WTC11 (cell line): ENCODE results near the gene OGG1. TPM values are rescaled to one million over a fixed set of nuclear protein-coding genes. Genes with fewer than 3 reads are reported as not detected.

Experiments
- ATF1 ChIP-seq: sonication (generic); formaldehyde crosslinking; IDR thresholded peaks from 2 replicates; pipeline ENCODE4 v1.8.1; 2023; ENCODE audit warnings: mild to moderate bottlenecking, moderate library complexity, missing genetic modification reagents
- E2F5 ChIP-seq: sonication (generic); formaldehyde crosslinking; IDR thresholded peaks from 2 replicates; pipeline ENCODE4 v1.8.1; 2022; ENCODE audit warnings: mild to moderate bottlenecking, moderate library complexity, missing genetic modification reagents
- ERG ChIP-seq: fragments of 250-450 bp; sonication (Bioruptor Pico); IDR thresholded peaks from 2 replicates; pipeline ENCODE4 v1.8.0; 2021; ENCODE audit warnings: mild to moderate bottlenecking
- GABPB1 ChIP-seq: sonication (generic); formaldehyde crosslinking; IDR thresholded peaks from 2 replicates; pipeline ENCODE4 v1.8.1; 2023; ENCODE audit warnings: mild to moderate bottlenecking, missing genetic modification reagents
- GRHL2 ChIP-seq: fragments of 250-450 bp; sonication (Bioruptor Pico); IDR thresholded peaks from 2 replicates; pipeline ENCODE4 v1.8.0; 2022; ENCODE audit warnings: mild to moderate bottlenecking, moderate library complexity; ENCODE audit not compliant: insufficient replicate concordance, severe bottlenecking
- GTF2I ChIP-seq: fragments of 250-450 bp; sonication (Bioruptor Pico); conservative IDR thresholded peaks from 2 replicates; pipeline ENCODE4 v1.4.0; 2021; ENCODE audit warnings: mild to moderate bottlenecking
- HMGA2 ChIP-seq: fragments of 250-450 bp; sonication (Bioruptor Pico); IDR thresholded peaks from 2 replicates; pipeline ENCODE4 v1.4.0; 2021; ENCODE audit warnings: mild to moderate bottlenecking, moderate library complexity
- IRF2 ChIP-seq: sonication (generic); formaldehyde crosslinking; IDR thresholded peaks from 2 replicates; pipeline ENCODE4 v1.8.0; 2022; ENCODE audit warnings: low read depth, missing genetic modification reagents, borderline replicate concordance
- MXD4 ChIP-seq: fragments of 250-450 bp; sonication (Bioruptor Pico); IDR thresholded peaks from 2 replicates; pipeline ENCODE4 v1.8.0; 2021; ENCODE audit warnings: mild to moderate bottlenecking, moderate library complexity, borderline replicate concordance
- MYBL2 ChIP-seq: sonication (generic); formaldehyde crosslinking; IDR thresholded peaks from 2 replicates; pipeline ENCODE4 v1.8.1; 2023; ENCODE audit warnings: mild to moderate bottlenecking, moderate library complexity, missing genetic modification reagents
- NFATC4 ChIP-seq: fragments of 250-450 bp; sonication (Bioruptor Pico); IDR thresholded peaks from 2 replicates; pipeline ENCODE4 v1.9.0; 2021; ENCODE audit warnings: mild to moderate bottlenecking
- NFE2L1 ChIP-seq: sonication (generic); formaldehyde crosslinking; IDR thresholded peaks from 2 replicates; pipeline ENCODE4 v1.8.1; 2023; ENCODE audit warnings: missing genetic modification reagents
- STAT6 ChIP-seq: sonication (generic); formaldehyde crosslinking; conservative IDR thresholded peaks from 2 replicates; pipeline ENCODE4 v1.8.1; 2023; ENCODE audit warnings: mild to moderate bottlenecking, low read depth, missing genetic modification reagents, moderate library complexity
- ZMAT4 ChIP-seq: fragments of 250-450 bp; sonication (Bioruptor Pico); IDR thresholded peaks from 2 replicates; pipeline ENCODE4 v1.9.0; 2021; ENCODE audit warnings: mild to moderate bottlenecking
- ZNF138 ChIP-seq: sonication (generic); formaldehyde crosslinking; conservative IDR thresholded peaks from 2 replicates; pipeline ENCODE4 v1.8.1; 2022; ENCODE audit warnings: mild to moderate bottlenecking, moderate library complexity, missing genetic modification reagents
- ZNF219 ChIP-seq: sonication (generic); formaldehyde crosslinking; IDR thresholded peaks from 2 replicates; pipeline ENCODE4 v1.8.0; 2023; ENCODE audit warnings: missing genetic modification reagents, mild to moderate bottlenecking, borderline replicate concordance
- ZNF317 ChIP-seq: sonication (generic); formaldehyde crosslinking; IDR thresholded peaks from 2 replicates; pipeline ENCODE4 v1.8.1; 2023; ENCODE audit warnings: low read depth, mild to moderate bottlenecking, moderate library complexity, missing genetic modification reagents, borderline replicate concordance
- ZNF512 ChIP-seq: sonication (generic); formaldehyde crosslinking; IDR thresholded peaks from 2 replicates; pipeline ENCODE4 v1.8.1; 2022; ENCODE audit warnings: missing genetic modification reagents, borderline replicate concordance
- ZNF532 ChIP-seq: fragments of 250-450 bp; sonication (Bioruptor Pico); IDR thresholded peaks from 2 replicates; pipeline ENCODE4 v1.9.0; 2021; ENCODE audit warnings: mild to moderate bottlenecking, borderline replicate concordance
- ZNF671 ChIP-seq: fragments of 250-450 bp; sonication (Bioruptor Pico); IDR thresholded peaks from 2 replicates; pipeline ENCODE4 v1.8.0; 2021; ENCODE audit warnings: mild to moderate bottlenecking
- ZSCAN18 ChIP-seq: fragments of 250-450 bp; sonication (Bioruptor Pico); IDR thresholded peaks from 2 replicates; pipeline ENCODE4 v2.1.2; 2022; ENCODE audit warnings: mild to moderate bottlenecking, moderate library complexity
- total RNA-seq: library from RNA; stranded (reverse); gene quantifications from 3 replicates; pipeline ENCODE4 v1.2.3, GENCODE V29; 2021

OGG1 gene
- total RNA-seq, 1 experiment from 2014 or later = 27.3 TPM

GRCh38 chr3:9704347-9705322 lies 45.1 kb upstream of the OGG1 start (continued):
- TF ChIP-seq MXD4 (CRISPR knock-in tag) = no peak
- TF ChIP-seq ERG (CRISPR knock-in tag) = no peak
- peak; percentile 91 for TF ChIP-seq NFE2L1 (CRISPR knock-in tag)
- TF ChIP-seq ZNF138 = no peak
- no peak for TF ChIP-seq NFATC4 (CRISPR knock-in tag)
- peak; percentile 98 for TF ChIP-seq ZNF219
- TF ChIP-seq ZNF671 (CRISPR knock-in tag) = no peak
- no peak for TF ChIP-seq ZNF532 (CRISPR knock-in tag)
- TF ChIP-seq HMGA2 (CRISPR knock-in tag) = no peak
- no peak for TF ChIP-seq GABPB1
- no peak for TF ChIP-seq STAT6 (CRISPR knock-in tag)
- no peak for TF ChIP-seq ZSCAN18 (CRISPR knock-in tag)
- no peak for TF ChIP-seq GRHL2
- peak; percentile 85 for TF ChIP-seq MYBL2
- TF ChIP-seq ZMAT4 (CRISPR knock-in tag) = no peak
- 0 out of 2 replicates have a peak, but pooled peaks have one; percentile 64 for TF ChIP-seq ZNF512 (CRISPR knock-in tag)
- peak; percentile 69; the same call in 1 of the 2 replicates for TF ChIP-seq E2F5 (CRISPR knock-in tag)
- peak; percentile 68; the same call in 1 of the 2 replicates for TF ChIP-seq IRF2 (CRISPR knock-in tag)
- peak; percentile 58; the same call in 1 of the 2 replicates for TF ChIP-seq ZNF317 (CRISPR knock-in tag)
- TF ChIP-seq ATF1 (CRISPR knock-in tag) = peak; percentile 86
- TF ChIP-seq GTF2I = no peak
